Activated CD8-positive, alpha-beta T cell treated with anti-CD3 and anti-CD28 coated beads for 36 hours (primary cell): Measurements from ENCODE around the gene FMN1. TPM values are rescaled to one million over a fixed set of nuclear protein-coding genes. Genes with fewer than 3 reads are reported as not detected.
A peak's percentile ranks its signal among the peaks of the same experiment; 100 is the strongest.

ENCODE experiments used
- ATAC-seq: fragments of 200-7000 bp; cut with Tn5 transposase; one replicate; pipeline ENCODE4 v1.10.0; 2021; ENCODE audit warnings: mild to moderate bottlenecking, moderate library complexity
- CTCF ChIA-PET: fragments of 350-600 bp; sonication (Branson Sonifier 250); formaldehyde crosslinking; loops from one replicate; lab custom pipeline; 2021; ENCODE audit warnings: antibody characterized with exemption; lab: Charles Lee
- POLR2A ChIA-PET: fragments of 350-600 bp; sonication (Branson Sonifier 250); formaldehyde crosslinking; loops from one replicate; lab custom pipeline; 2021; ENCODE audit warnings: antibody characterized with exemption; lab: Charles Lee
- DNase-seq: peaks from one replicate; pipeline ENCODE4 v3.0.0-alpha.2; 2020
- H3K27ac Mint-ChIP-seq: one replicate; pipeline ENCODE4 v1.8.0; 2021; ENCODE audit warnings: mild to moderate bottlenecking, mixed read lengths
- H3K27me3 Mint-ChIP-seq: one replicate; pipeline ENCODE4 v1.8.0; 2021; ENCODE audit warnings: mixed read lengths
- H3K36me3 Mint-ChIP-seq: one replicate; pipeline ENCODE4 v1.8.0; 2021; ENCODE audit warnings: low read depth, mixed read lengths
- H3K4me1 Mint-ChIP-seq: one replicate; pipeline ENCODE4 v1.8.0; 2021; ENCODE audit warnings: low read depth, mixed read lengths
- H3K4me3 Mint-ChIP-seq: one replicate; pipeline ENCODE4 v1.8.0; 2021; ENCODE audit warnings: mild to moderate bottlenecking, moderate library complexity, mixed read lengths
- H3K9me3 Mint-ChIP-seq: one replicate; pipeline ENCODE4 v1.8.0; 2021; ENCODE audit warnings: mixed read lengths
- CTCF ChIP-seq: fragments of 200-600 bp; IDR thresholded peaks from one replicate; pipeline ENCODE4 v1.8.0; 2022; ENCODE audit warnings: antibody characterized with exemption, mild to moderate bottlenecking
- intact Hi-C: fragments of 100-400 bp; cut with micrococcal nuclease; formaldehyde crosslinking; loops from one replicate; pipeline ENCODE4 v1.10.0; 2022
- total RNA-seq, 2 experiments: library from RNA; stranded (reverse); gene quantifications; one replicate each; pipeline ENCODE4 v1.2.3, GENCODE V29; 2021

The FMN1 gene
- total RNA-seq, 2 experiments from 2014 or later, result 0.07 TPM; not detected in 1

GRCh38 chr15:33091983-33092693 is 102.4 kb downstream of the FMN1 start:
- Mint-ChIP-seq H3K4me1 (no peaks in the 10 kb centered on the region), H3K9me3 (no peaks in the 10 kb centered on the region), H3K4me3 (no peak overlapping the region), H3K27ac (no peak overlapping the region), H3K27me3 (no peaks in the 10 kb centered on the region), H3K36me3 (no peaks in the 10 kb centered on the region)
- intact Hi-C loops, result no loop called here
- no peak for TF ChIP-seq CTCF
- DNase-seq, result no peak
- POLR2A ChIA-PET, result no interaction called here
- no peak for ATAC-seq
- CTCF ChIA-PET, result interaction anchor here (0.6 to 1.5 kb wide), 3 partner anchors 11 to 608 kb away, joined by 3 to 5 read pairs (median 4); no protein-coding TSS in a partner anchor

- intact Hi-C loops, result loop anchor here (5.0 to 10.0 kb wide), 2 partner anchors 42 to 135 kb away; no protein-coding TSS in a partner anchor
- DNase-seq, result no peak
- Mint-ChIP-seq H3K36me3 (no peaks in the 10 kb centered on the region), H3K4me1 (no peaks in the 10 kb centered on the region), H3K4me3 (no peak overlapping the region), H3K9me3 (no peaks in the 10 kb centered on the region), H3K27me3 (peaks cover 2% of the 10 kb centered on the region), H3K27ac (no peak overlapping the region)
- no peak for TF ChIP-seq CTCF
- CTCF ChIA-PET, result interaction anchor here (2.3 to 6.5 kb wide), 2 partner anchors 42 to 611 kb away, joined by 7 to 47 read pairs; no protein-coding TSS in a partner anchor
- POLR2A ChIA-PET, result no interaction called here
- ATAC-seq, result no peak
These were observed 104.4 kb downstream of the FMN1 start for GRCh38 chr15:33089878-33090757.

DNA sequence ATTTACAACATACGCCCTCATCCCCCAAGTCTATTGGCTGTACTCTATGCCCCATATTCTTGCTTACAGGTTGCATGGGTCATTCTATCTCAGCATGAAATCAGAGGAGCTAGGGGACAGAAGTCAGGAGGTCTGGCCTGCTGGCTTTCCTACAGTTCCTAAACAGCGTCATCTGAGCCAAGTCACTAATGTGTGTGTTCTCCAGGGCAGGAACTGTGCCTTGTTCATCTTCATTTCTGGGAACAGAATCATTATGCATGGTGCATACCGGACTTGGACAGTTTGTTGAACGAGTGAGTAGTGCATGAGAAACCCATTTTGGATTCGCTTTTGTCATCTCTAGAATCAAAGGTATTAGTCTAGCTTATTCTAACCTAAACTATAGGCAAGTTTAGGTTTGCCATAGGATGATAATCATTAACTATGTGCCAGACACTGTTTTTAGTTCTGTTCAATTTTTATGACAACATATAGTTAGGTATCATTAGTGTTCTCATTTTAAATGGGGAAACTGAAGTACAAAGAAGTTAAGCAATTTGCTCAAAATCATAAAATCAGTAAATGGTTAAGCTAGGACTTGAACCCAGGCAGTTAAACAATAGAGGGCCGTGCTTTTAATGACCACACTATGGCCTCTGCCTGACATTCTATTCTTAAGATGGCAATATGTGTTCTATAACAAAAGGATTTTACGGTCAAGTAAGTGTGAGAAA is 105.2 kb downstream of the FMN1 start:
- ChIA-PET CTCF (interaction anchor here (1.2 to 6.5 kb wide), 3 partner anchors 11 to 612 kb away, joined by 4 to 47 read pairs (median 7); no protein-coding TSS in a partner anchor), POLR2A (no interaction called here)
- Mint-ChIP-seq H3K4me1 (no peaks in the 10 kb centered on the region), H3K27me3 (peaks cover 2% of the 10 kb centered on the region), H3K9me3 (no peaks in the 10 kb centered on the region), H3K36me3 (no peaks in the 10 kb centered on the region), H3K4me3 (no peak overlapping the region), H3K27ac (no peak overlapping the region)
- DNase-seq (no peak), ATAC-seq (no peak)
- intact Hi-C loops, result loop anchor here (5.0 to 10.0 kb wide), 2 partner anchors 43 to 135 kb away; no protein-coding TSS in a partner anchor
- no peak for TF ChIP-seq CTCF

DNA sequence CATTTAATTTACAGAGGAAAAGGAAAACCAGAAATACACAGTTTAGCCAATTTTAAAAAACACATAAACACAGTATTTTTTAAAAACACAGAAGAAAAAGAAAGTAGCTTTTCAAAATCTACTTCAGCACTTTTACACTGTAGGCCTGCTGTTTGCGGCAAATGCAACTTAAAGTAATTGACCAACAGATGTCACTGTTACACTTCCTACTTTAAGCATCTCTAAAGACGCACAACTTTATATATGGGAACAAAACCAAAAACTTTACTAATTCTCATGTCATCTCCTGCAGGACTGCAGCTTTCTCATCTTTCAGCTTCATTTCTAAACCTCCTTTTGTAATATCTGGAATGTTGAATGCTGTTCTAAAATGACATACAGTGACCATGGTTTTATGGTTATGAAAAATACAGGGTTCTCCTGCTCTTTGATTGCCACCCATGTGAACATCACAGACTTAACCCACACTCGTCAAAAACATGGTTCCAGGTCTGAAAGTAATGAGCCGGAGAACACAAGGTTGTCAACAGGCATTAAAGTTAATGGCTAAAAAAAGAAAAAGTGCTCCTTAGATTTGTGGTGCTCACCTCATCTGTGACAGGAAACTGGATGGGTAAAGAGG is 107.9 kb downstream of the FMN1 start:
- Mint-ChIP-seq H3K4me3 (no peak overlapping the region), H3K4me1 (no peaks in the 10 kb centered on the region), H3K27ac (no peak overlapping the region), H3K9me3 (no peaks in the 10 kb centered on the region), H3K36me3 (no peaks in the 10 kb centered on the region), H3K27me3 (peaks cover 2% of the 10 kb centered on the region)
- intact Hi-C loops, result loop anchor here (5.0 to 10.0 kb wide), 2 partner anchors 46 to 138 kb away; no protein-coding TSS in a partner anchor
- DNase-seq (no peak), ATAC-seq (no peak)
- peak; percentile 48 for TF ChIP-seq CTCF
- ChIA-PET CTCF (interaction anchor here (0.7 to 6.5 kb wide), 12 partner anchors 11 to 614 kb away, joined by 3 to 47 read pairs (median 4); no protein-coding TSS in a partner anchor), POLR2A (no interaction called here)
